Kidney (tissue), 14 donors: Measurements from ENCODE around the gene ASL. TPM values are rescaled to one million over a fixed set of nuclear protein-coding genes. Genes with fewer than 3 reads are reported as not detected.
A peak's percentile ranks its signal among the peaks of the same experiment; 100 is the strongest.

Experiments
- DNase-seq, 5 donors: peaks; one replicate each; pipeline ENCODE4 v3.0.0-alpha.2; 2013 to 2020
- FAIRE-seq: peaks from 2 replicates; lab custom pipeline; 2012; peaks lifted over from hg19 to GRCh38; lab: Jason Lieb, UNC
- H3K27ac ChIP-seq, 2 donors: one replicate each; pipeline ENCODE4 v1.7.0; 2013; ENCODE audit warnings: low read depth in 2 of 2, low read length in 2 of 2, inconsistent platforms in 1 of 2
- H3K27me3 ChIP-seq: one replicate; pipeline ENCODE4 v1.7.1; 2013; ENCODE audit warnings: low read length, inconsistent platforms; ENCODE audit not compliant: control insufficient read depth, insufficient read depth
- H3K36me3 ChIP-seq, 3 donors: one replicate each; pipeline versions ENCODE4 v1.7.0 to v1.7.1; 2013; ENCODE audit warnings: low read length in 3 of 3, control low read depth in 1 of 3, inconsistent platforms in 1 of 3; ENCODE audit not compliant: insufficient read depth in 3 of 3, control insufficient read depth in 2 of 3
- H3K4me1 ChIP-seq, 3 donors: one replicate each; pipeline versions ENCODE4 v1.7.0 to v1.7.1; 2013; ENCODE audit warnings: low read length in 3 of 3, inconsistent platforms in 1 of 3, low read depth in 1 of 3; ENCODE audit not compliant: control insufficient read depth in 2 of 3, insufficient read depth in 2 of 3
- H3K4me3 ChIP-seq, 3 donors: one replicate each; pipeline versions ENCODE4 v1.7.0 to v1.8.1; 2013; ENCODE audit warnings: low read length in 3 of 3, control low read depth in 1 of 3, inconsistent platforms in 1 of 3
- H3K9ac ChIP-seq, 3 donors: one replicate each; pipeline versions ENCODE4 v1.7.0 to v1.7.1; 2013; ENCODE audit warnings: low read length in 3 of 3, control low read depth in 1 of 3, inconsistent platforms in 1 of 3
- H3K9me3 ChIP-seq, 3 donors: one replicate each; pipeline versions ENCODE4 v1.7.0 to v1.7.1; 2013; ENCODE audit warnings: low read length in 3 of 3, control low read depth in 1 of 3, inconsistent platforms in 1 of 3; ENCODE audit not compliant: control insufficient read depth in 2 of 3, insufficient read depth in 1 of 3
- intact Hi-C: fragments of 100-400 bp; cut with DNase I; formaldehyde crosslinking; loops from one replicate; pipeline ENCODE4 v1.11.1; 2022
- polyA plus RNA-seq: library from polyadenylated mRNA; stranded (reverse); fragments of 350-450 nt; fragmentation: Illumina TruSeq; extraction: RNeasy Lipid Tissue Mini Kit (QIAGEN cat#74804); gene quantifications from one replicate; pipeline ENCODE4 v1.2.3, GENCODE V29; 2014; ENCODE audit warnings: low read depth, low replicate concordance; ENCODE audit not compliant: insufficient read depth
- total RNA-seq: library from RNA; stranded (reverse); fragmentation: NEBNext Ultra II Directional; extraction: Animal tissue kit (Norgen Biotek cat#: 25700); gene quantifications from one replicate; pipeline ENCODE4 v1.2.1, GENCODE V29; 2021
- TF ChIP-seq, protein P1 (sequence below): IDR thresholded peaks from 3 replicates; pipeline ENCODE4 v1.5.1; 2012; ENCODE audit warnings: mild to moderate bottlenecking, moderate library complexity, borderline replicate concordance; ENCODE audit not compliant: insufficient read depth; ENCODE audit errors: extremely low read depth
- donor health status: control.
- donor health status: control.
- donor health status: control.
- donor health status: control.
- donor health status: control.
- donor health status: DM: yes; HTN: yes; CAD: no.
- donor health status: Normal renal cell carcinoma (clear cell type).

ASL gene
- total and polyA plus RNA-seq, 2 donors from 2014 or later: 57.2 to 111 TPM

- intact Hi-C loops: no loop called here
- Histone ChIP-seq H3K9ac (no peak overlapping the region), H3K27me3 (no peaks in the 10 kb centered on the region), H3K27ac (no peak overlapping the region), H3K4me3 (no peak overlapping the region), H3K36me3 (no peaks in the 10 kb centered on the region), H3K9me3 (no peaks in the 10 kb centered on the region), H3K4me1 (no peaks in the 10 kb centered on the region)
- TF ChIP-seq, protein P1, sequence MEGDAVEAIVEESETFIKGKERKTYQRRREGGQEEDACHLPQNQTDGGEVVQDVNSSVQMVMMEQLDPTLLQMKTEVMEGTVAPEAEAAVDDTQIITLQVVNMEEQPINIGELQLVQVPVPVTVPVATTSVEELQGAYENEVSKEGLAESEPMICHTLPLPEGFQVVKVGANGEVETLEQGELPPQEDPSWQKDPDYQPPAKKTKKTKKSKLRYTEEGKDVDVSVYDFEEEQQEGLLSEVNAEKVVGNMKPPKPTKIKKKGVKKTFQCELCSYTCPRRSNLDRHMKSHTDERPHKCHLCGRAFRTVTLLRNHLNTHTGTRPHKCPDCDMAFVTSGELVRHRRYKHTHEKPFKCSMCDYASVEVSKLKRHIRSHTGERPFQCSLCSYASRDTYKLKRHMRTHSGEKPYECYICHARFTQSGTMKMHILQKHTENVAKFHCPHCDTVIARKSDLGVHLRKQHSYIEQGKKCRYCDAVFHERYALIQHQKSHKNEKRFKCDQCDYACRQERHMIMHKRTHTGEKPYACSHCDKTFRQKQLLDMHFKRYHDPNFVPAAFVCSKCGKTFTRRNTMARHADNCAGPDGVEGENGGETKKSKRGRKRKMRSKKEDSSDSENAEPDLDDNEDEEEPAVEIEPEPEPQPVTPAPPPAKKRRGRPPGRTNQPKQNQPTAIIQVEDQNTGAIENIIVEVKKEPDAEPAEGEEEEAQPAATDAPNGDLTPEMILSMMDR: no peak
- DNase-seq: no peak
- no peak for FAIRE-seq
These were observed 39.2 kb upstream of the ASL start for GRCh38 chr7:66036382-66036781.

DNA sequence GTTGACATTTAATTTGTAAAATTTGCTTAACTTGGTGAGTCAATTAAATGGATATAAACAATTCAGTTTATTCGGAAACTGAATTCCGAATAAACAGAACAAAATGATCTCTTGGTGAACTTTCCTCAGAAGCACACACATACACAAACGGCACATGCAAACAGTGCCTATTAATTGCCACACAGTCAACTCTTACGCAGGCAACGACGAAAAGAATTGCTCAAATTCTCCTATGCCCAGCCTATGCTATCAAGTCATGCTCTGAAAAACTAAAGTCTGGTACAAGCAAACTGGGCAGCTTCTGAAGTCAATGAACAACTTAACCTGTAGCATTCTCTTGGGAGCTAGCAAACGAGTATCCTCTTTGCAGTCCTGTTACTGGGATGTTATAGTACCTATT is 38.8 kb upstream of the ASL start:
- TF ChIP-seq, protein P1: no peak

DNA sequence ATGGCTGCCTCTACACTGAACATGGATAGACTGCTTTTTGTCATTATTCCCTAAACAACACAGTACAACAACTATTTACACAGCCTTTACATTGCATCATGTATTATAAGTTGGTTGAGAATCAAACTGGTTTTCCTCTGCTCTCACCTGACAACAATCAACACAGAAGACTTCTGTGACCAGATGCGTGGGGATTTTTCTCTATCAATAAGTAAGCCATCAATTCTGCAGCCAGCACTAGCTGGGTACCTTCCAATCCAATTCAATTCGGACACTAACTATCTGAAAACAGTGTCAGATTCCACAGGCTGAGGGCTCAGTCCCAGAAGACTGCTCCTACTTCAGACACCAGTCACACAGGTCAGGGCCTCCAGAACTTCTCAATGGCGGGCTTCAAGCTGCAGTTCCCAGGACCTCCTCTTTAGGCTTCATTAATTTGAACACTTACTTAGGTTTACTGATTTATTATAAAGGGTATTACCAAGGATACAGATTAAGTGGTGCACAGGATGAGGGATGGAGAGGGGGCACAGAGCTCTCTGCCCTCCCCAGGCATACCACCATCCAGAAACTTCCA is 36.4 kb upstream of the ASL start:
- TF ChIP-seq, protein P1: no peak
- H3K4me3 ChIP-seq: no peak overlapping the region
- DNase-seq: peak in 4 of 5 donors; percentile 49 to 74 (median 66)
- no peaks in the 10 kb centered on the region for H3K27me3 ChIP-seq
- no peak overlapping the region for H3K27ac ChIP-seq
- intact Hi-C loops: no loop called here
- peaks cover 0 to 3% (median 0%) of the 10 kb centered on the region in 3 donors for H3K4me1 ChIP-seq
- H3K9ac ChIP-seq: no peak overlapping the region
- H3K9me3 ChIP-seq: no peaks in the 10 kb centered on the region
- FAIRE-seq: no peak
- no peaks in the 10 kb centered on the region for H3K36me3 ChIP-seq

More for the DNA sequence above, 38.8 kb upstream of the ASL start:
- Histone ChIP-seq H3K4me3 (no peak overlapping the region), H3K27ac (no peak overlapping the region), H3K36me3 (no peaks in the 10 kb centered on the region), H3K9me3 (no peaks in the 10 kb centered on the region), H3K27me3 (no peaks in the 10 kb centered on the region), H3K4me1 (no peaks in the 10 kb centered on the region), H3K9ac (no peak overlapping the region)
- DNase-seq (no peak), FAIRE-seq (no peak)
- intact Hi-C loops: no loop called here
